GM10847 (cell line): ENCODE results near the gene ADCY5.

ENCODE experiments used
- POLR2A ChIP-seq: IDR thresholded peaks from 2 replicates; pipeline ENCODE4 v1.6.1; 2011; ENCODE audit not compliant: insufficient read length; ENCODE audit errors: extremely low read depth

ADCY5 gene

DNA sequence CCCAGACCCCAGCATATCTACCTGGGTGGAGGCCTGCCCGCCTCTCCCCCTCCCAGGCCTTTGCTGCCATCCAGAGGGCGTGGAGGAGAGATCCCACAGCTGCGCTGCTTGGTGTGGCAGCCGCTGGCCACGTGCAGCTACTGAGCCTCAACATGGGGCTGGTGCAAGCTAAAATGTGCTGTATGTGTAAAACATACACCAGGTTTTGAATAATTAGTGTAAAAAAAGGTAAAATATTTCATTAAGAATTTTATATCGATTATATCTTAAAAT lies 151.3 kb downstream of the ADCY5 start:
- TF ChIP-seq POLR2A, result no peak

DNA sequence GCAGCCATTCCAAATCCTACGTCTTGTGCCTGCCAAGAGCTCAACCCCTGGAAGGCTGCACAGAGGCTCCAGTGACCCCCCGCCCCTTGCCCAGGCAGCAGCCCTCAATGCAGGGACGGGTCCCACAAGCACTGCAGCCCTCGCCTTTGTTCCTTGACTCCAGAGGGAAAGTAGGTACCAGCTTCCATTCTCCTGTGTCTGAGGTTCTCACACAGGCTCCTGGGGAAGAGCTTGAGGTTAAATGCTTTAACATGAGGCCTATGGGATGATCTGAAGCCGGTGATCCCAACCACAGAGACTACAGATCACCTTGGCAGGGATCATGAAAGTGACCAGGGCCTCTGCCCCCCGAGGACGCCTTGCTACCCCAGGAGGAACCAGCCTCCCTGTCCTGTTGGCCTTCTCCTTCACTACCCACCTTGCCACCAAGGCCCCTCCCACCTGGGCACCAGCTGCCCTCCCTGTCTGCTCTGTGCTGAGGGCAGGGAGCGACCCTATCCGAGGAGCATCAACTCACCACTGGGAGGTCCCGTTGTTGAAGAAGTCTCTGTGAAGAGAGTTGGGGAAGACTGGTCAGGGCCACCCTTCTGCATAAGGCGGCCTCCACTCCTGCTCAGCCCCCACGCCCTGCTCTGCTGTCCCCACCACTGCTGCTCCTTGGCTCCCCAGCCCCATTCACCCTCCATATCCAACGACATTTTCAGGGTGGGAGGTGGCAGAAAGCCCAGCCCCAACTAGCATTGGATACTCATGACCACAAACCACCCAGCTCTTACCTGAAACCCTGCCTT lies 151.9 kb downstream of the ADCY5 start:
- no peak for TF ChIP-seq POLR2A

DNA sequence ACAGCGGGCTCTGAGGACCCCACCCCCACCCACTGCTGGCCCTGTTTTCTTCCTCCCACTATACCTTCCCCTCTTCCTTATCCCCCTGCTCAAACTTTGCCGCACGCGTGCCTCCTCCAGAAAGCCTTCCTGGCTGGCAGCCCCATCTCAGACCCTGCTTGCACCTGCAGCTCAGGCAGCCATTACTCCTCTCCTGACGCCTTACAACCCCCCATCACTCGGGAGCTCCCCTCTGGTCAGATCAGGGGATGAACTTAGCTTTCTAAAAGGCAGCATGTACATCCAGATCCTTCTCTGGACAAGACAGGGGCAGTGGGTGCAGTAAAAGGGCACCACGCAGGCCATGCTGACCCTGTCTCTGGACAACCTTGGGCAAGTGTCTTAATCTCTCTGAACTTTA lies 152.6 kb downstream of the ADCY5 start:
- no peak for TF ChIP-seq POLR2A

DNA sequence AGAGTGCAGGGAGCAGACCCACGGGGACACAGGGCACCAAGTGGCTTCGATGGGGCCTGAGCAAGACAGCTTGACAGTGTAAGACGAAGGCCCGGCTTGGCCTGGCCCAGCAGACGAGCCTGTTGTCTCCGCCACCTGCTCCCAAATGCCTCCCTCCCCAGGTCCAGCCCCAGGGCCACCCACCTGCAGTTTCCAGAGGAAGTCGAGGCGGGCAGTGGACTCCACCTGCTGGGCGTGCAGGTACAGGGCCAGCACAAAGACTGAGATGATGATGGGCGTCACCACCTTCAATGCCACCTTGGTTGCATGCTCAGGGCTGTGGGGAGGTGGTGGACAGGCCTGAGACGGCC lies 153.0 kb downstream of the ADCY5 start:
- no peak for TF ChIP-seq POLR2A

DNA sequence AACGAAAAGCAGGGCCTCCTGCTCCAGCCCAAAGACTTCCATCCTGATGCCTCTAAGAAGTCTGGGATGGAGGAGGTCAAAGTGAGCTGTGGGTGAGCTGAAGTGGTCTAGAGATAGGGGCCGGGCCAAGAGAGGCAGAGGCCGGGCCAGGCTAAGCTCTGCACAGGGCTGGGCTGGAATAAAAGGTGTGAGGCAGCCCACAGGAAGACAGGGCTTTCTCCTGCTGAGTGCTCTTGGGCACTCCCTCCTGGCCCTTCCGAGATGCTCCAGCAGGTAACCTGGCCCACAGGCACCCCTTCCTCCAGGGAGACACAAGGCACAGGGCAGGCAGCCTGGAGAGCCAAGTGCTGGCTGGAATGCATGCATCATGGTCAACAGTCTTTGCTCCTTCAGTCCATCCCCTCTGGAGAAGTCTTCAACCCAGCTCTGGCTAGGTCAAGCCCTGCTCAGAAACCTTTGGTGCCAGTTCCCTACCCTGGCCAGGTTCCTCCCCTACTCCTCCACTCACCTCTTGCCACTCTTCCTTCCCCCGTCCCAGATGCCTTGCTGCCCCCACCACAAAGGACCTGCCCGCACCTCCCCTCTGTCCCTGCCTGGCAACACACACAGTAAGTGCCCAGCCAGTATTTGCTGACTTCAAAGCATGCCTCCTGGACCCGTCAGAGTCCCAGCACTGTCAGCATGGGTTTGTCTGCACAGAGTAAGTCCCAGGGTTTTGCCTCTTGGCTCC lies 153.6 kb downstream of the ADCY5 start:
- no peak for TF ChIP-seq POLR2A

DNA sequence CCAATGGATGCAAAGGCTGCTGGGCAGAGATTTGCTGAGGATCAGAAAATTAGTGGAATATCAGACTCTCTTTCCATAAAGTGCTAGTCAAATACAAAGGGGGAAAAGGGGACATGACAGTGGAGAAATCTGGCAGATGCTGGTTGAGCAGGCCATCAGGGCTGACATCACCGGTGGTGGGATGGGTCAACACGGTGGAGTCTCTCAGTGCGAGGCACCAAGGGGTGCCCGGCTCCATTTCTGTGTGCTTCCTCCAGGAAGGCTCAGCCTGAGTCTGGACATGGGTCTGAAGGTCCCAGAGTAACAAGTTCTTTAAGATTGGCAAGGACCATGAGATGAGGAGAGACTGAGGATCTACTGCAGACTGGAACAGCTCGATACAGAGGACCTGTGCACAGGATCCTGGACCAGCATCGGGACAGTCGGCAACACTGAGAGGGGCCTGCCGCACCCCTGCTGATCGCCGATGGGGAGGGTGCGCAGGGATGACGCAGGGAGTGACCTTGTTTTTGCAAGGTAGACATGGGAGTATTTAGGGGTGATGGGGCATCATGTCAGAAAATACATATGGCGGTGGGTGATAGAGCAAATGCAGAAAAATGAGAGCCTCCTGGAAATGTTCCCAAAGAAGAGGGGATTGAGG lies 154.5 kb downstream of the ADCY5 start:
- TF ChIP-seq POLR2A, result no peak

DNA sequence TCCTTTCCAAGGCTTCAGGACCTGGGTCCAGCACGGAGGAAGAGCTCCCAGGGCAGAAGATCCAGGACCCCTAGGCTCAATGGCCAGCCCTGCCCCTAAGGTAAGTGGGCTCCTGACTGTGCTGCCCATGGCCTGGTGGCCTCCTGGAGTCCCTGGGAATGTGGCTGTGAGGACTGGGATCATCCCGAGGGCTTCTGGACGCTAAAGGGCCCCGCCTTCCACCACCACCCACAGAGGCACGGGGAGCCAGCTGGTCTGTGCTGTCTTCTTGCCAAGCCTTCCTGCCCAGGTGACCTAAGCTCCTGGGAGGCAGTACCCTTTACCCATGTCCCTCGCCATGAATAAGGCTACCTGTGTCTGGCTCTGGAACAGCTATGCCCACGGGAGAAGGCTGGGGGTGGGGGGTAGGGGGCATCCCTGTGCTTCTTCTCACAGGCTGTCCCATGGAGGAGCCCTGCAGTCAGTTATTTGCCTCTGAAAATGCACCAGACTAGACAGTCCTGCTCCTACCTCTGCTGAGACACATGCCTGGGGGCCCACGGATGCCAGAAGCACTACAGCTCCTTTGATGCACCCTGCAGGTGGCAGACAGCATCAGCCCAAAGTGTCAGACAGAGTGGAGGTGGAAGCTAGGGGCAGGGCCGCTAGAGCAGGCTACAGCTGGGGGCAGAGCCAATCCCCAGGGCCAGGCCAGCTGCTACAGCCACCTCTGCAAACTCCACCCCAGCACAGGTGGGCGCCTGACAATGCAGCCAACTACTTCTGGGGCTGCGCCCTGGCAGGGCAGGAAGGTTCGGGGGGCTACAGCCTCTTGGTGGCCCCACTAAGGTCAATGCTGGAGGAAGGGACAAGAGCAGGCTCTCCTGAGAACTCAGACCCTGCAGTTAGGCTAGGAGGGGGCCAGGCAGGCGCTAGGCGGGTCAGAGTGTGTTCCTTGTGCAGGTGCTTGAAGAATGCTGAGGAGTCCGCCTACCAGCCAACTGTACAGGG lies 156.3 kb downstream of the ADCY5 start:
- no peak for TF ChIP-seq POLR2A

DNA sequence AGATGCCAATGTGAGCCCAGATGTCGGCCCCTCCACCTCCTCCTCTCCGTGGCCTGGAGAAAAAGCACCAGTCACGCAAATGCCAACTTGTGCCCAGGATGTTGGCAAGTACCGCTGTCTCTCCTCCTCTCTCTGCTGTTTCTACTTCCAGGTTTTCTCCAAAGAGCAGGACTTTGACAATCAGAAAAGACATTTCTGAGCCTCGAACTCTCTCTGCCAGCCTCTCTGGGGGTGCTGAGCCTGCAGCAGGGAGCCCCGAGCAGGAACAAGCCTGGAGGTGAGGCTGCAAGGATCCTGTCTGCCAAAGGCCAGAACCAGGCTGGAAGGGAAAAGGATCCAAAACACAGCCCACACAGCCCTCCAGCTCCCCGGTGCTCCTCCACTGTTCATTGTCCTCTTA lies 157.5 kb downstream of the ADCY5 start:
- TF ChIP-seq POLR2A, result no peak

DNA sequence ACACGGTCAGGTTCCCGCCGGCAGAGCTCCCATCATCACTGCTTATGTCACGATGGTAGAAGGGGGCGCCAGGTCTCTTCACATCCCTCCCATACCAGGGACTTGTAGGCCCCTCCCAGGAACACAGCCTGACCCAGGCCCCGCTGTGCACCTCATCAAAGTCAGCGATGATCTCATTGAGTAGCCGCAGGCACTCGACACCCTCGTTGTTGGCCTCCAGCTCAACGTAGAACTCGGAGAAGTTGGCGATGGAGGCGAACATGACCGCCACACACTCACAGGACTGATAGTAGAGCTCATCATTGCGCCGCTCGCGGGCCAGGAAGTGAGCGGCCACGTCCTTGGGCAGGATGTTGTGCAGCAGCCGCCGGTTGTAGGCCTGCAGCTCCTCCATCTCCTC lies 157.9 kb downstream of the ADCY5 start:
- TF ChIP-seq POLR2A, result no peak

DNA sequence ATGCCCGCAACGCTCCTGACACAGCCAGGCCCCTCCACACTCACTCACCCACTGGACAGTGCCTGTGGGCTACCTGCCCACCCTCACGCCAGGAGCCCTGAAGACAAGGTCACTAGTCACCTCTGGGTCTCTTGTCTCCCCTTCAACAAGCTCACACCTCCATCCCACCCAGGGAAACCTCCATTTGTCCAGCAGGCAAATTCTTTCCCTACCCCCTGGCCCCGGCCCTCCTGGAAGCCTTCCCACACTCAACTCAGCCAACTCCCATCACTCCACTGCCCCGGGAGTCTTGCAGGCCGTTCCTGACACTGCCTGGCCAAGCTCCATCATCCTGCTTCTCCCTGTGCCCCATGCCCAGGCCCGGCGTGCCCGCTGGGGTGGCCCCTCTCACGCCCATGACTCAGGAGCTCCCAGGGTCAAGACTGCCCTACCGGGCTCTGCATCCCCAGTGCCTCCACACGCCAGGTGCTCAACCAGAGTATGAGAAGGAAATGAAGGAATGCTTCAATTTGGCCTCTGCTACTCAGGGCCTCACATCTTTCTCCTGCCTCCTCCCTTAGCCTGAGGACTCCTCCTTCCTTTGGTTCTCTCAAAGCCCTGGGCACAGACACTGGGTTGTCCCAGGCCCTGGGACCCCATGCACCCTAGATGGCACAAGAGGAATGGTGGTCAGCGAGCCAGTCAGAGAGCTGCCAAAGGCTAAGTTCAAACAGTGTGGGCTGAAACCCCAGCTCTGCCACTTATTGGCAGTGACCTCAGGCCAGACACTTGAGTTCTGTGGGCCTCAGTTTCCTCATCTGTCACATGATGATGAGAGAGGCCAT lies 158.6 kb downstream of the ADCY5 start:
- TF ChIP-seq POLR2A, result no peak

DNA sequence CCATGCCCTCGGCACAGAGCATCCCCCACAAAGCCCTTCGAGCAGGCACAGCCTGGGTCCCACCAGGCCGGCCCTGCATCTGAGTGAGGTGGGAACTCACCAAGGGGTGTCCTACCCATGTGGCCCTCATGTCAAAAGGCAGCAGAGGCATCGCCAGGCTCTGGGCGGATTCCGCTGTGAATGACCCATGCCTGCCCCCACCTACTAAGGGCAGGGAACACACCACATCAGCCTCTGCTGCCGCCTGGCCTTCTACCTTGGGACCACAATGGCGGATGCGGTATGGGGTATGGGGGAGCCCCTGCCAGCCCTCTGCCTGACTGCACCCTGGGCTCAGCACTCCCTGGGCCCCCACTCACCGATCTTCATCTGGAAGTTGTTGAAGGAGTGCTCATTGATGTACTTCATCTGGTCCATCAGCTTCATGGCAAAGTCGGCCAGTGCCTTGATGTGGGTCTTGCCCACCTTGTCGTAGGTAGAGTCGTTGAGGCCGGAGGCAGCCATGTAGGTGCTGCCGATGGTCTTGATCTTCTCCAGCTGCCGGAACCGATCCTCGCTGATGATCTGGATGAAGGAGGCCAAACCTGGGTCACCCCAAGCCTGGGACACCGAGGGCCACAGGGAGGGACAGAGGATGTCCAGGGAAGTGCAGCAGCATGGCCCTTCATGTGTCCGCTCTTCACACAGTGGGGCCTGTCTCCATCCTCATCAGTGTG lies 159.3 kb downstream of the ADCY5 start:
- TF ChIP-seq POLR2A, result no peak

DNA sequence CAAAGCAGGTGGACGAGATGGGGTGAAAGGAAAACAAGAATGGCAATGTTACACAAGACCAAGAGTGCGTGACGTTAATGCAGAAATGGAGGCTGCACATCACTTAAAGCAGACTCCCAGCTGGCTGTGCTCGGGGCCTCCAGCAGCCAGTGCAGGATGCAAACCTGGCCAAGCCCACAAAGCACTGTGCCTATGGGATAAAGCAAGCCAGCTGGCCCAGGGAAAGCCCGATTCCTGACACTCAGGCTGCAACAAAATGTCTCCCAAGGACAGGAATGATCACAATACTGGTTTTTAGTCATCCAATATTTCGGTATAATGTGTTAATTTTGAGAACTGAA lies 161.0 kb downstream of the ADCY5 start:
- no peak for TF ChIP-seq POLR2A

DNA sequence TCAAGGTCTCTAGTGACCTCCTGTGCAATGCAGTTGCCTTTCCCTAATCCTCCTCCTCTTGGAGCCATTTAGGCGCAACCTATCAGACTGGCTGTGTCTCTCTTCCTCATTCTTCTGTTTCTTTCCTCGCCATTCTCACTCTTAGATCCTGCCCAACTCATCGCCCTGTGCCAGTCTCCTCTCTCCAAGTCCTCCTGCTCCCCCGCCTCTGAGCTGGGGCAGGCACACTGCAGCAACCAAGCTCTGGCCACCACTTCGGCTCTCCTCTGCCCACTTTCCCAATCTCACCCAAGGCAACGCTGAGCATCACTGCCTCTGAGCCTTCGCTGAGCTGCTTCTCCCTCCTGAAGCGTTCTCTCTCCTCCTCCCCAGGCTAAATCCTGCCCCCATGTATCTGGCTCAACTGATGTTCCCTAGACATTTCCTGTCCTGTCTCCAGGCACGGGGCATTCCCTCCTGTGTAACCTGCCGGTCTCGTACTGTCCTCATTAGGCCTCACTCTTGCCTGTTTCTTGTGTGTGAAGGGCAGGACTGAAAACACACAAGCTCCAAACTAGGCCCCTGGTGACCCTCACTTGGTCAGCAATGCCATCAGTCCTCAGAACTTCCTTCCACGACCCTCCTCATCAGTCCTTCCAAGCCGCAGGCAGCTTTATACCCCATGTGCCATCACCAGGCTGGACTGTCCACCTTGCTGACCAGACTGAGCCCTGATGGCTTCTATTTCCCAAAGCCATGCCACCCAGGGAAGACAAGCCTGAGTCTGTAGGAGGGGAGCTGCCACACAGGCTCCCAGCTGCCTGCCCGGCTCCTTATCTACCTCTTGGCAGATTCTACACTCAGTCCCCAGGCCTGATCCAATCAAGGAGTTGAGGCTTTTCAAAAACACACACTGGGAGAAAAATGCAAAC lies 161.6 kb downstream of the ADCY5 start:
- no peak for TF ChIP-seq POLR2A

DNA sequence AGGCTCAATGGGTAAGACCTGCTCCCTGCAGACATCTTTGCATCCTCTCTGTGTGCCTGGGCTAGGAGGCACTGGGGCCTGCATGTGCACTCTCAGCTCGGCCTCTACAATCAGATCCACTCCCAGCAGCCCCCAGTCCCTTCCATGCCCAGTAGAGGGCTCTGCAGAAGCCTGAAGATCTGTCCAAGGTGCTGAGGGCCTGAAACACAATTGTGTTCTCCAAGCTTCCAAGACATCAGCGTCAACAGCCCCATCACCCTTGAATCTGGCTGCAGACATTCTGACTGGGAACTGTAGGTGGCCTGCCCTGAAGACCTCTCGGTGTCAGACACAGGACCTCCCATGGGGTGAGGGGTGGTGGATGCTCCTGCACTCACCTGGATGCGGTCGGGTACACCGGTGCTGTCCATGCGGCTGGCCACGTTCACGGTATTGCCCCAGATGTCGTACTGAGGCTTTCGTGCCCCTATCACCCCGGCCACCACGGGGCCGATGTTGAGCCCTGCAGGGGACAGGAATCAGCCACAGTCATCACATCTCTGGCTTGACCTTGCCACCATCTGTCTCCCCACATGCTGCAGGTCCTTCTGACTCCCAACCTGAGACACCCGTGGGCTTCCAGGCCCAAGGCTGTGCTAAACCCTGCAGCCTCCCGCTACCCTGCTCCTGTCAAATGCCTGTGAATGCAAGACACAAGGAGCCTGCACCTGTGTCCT lies 162.4 kb downstream of the ADCY5 start:
- no peak for TF ChIP-seq POLR2A
